Activated T-helper 1 cell treated with anti-CD3 and anti-CD28 coated beads, Interleukin-12 subunit alpha, Interleukin-12 subunit beta, Interleukin-2, Interleukin-4 antibody, amounts not matched to agents 30 ng/mL and 10 ng/mL and 1 ng/mL, durations not matched to agents 14 hours and 24 hours and 36 hours (primary cell): ENCODE data around the gene FER. TPM values are rescaled to one million over a fixed set of nuclear protein-coding genes. Genes with fewer than 3 reads are reported as not detected.

ENCODE experiments used
- DNase-seq: peaks from one replicate; pipeline ENCODE4 v3.0.0; 2021; ENCODE audit warnings: low spot score
- H3K27ac Mint-ChIP-seq: one replicate; pipeline ENCODE4 v1.8.0; 2021; ENCODE audit warnings: mild to moderate bottlenecking, mixed read lengths
- H3K27me3 Mint-ChIP-seq: one replicate; pipeline ENCODE4 v1.8.0; 2022; ENCODE audit warnings: mild to moderate bottlenecking, moderate library complexity, mixed read lengths; ENCODE audit not compliant: insufficient read depth
- H3K36me3 Mint-ChIP-seq: one replicate; pipeline ENCODE4 v1.8.0; 2021; ENCODE audit warnings: low read depth, mixed read lengths
- H3K4me1 Mint-ChIP-seq: one replicate; pipeline ENCODE4 v1.8.0; 2021; ENCODE audit warnings: low read depth, mixed read lengths
- H3K4me3 Mint-ChIP-seq: one replicate; pipeline ENCODE4 v1.8.0; 2021; ENCODE audit warnings: mild to moderate bottlenecking, moderate library complexity, mixed read lengths
- H3K9me3 Mint-ChIP-seq: one replicate; pipeline ENCODE4 v1.8.0; 2021; ENCODE audit warnings: mixed read lengths
- intact Hi-C: fragments of 100-400 bp; cut with micrococcal nuclease; formaldehyde crosslinking; loops from one replicate; pipeline ENCODE4 v1.15.1; 2024
- total RNA-seq: library from RNA; stranded (reverse); gene quantifications from 2 replicates; pipeline ENCODE4 v1.2.3, GENCODE V29; 2022

The FER gene
- total RNA-seq, 1 donor from 2014 or later, result 2.6 TPM

- peaks cover 1% of the 10 kb centered on the region for H3K27me3 Mint-ChIP-seq
- intact Hi-C loops, result no loop called here
- H3K4me1 Mint-ChIP-seq, result no peaks in the 10 kb centered on the region
- H3K9me3 Mint-ChIP-seq, result no peaks in the 10 kb centered on the region
- no peaks in the 10 kb centered on the region for H3K36me3 Mint-ChIP-seq
- no peak overlapping the region for H3K4me3 Mint-ChIP-seq
- DNase-seq, result no peak
- H3K27ac Mint-ChIP-seq, result no peak overlapping the region
These were observed 364.0 kb downstream of the FER start for GRCh38 chr5:109111680-109112079.

GRCh38 chr5:109113608-109114007, 365.9 kb downstream of the FER start:
- Mint-ChIP-seq H3K9me3 (no peaks in the 10 kb centered on the region), H3K27me3 (peaks cover 1% of the 10 kb centered on the region), H3K4me1 (no peaks in the 10 kb centered on the region), H3K4me3 (no peak overlapping the region), H3K27ac (no peak overlapping the region), H3K36me3 (no peaks in the 10 kb centered on the region)
- no peak for DNase-seq
- intact Hi-C loops, result no loop called here

GRCh38 chr5:109121225-109121624, 373.5 kb downstream of the FER start:
- Mint-ChIP-seq H3K4me3 (no peak overlapping the region), H3K9me3 (no peaks in the 10 kb centered on the region)
- intact Hi-C loops, result no loop called here

GRCh38 chr5:109125755-109126429, 378.2 kb downstream of the FER start:
- Mint-ChIP-seq H3K27ac (no peak overlapping the region), H3K4me1 (no peaks in the 10 kb centered on the region), H3K4me3 (no peak overlapping the region), H3K36me3 (no peaks in the 10 kb centered on the region), H3K27me3 (no peaks in the 10 kb centered on the region), H3K9me3 (no peaks in the 10 kb centered on the region)
- no peak for DNase-seq
- intact Hi-C loops, result no loop called here

More at GRCh38 chr5:109121225-109121624, 373.5 kb downstream of the FER start:
- H3K36me3 Mint-ChIP-seq, result no peaks in the 10 kb centered on the region
- no peaks in the 10 kb centered on the region for H3K4me1 Mint-ChIP-seq
- DNase-seq, result no peak
- H3K27ac Mint-ChIP-seq, result no peak overlapping the region
- H3K27me3 Mint-ChIP-seq, result no peaks in the 10 kb centered on the region

GRCh38 chr5:109126481-109126880, 378.8 kb downstream of the FER start:
- Mint-ChIP-seq H3K4me3 (no peak overlapping the region), H3K4me1 (no peaks in the 10 kb centered on the region), H3K9me3 (no peaks in the 10 kb centered on the region), H3K27ac (no peak overlapping the region), H3K27me3 (no peaks in the 10 kb centered on the region), H3K36me3 (no peaks in the 10 kb centered on the region)
- no peak for DNase-seq
- intact Hi-C loops, result no loop called here

GRCh38 chr5:109136906-109137305, 389.2 kb downstream of the FER start:
- Mint-ChIP-seq H3K36me3 (no peaks in the 10 kb centered on the region), H3K27ac (no peak overlapping the region)

GRCh38 chr5:109141222-109142200, 393.8 kb downstream of the FER start:
- Mint-ChIP-seq H3K27ac (no peak overlapping the region), H3K27me3 (no peaks in the 10 kb centered on the region)

More at GRCh38 chr5:109136906-109137305, 389.2 kb downstream of the FER start:
- Mint-ChIP-seq H3K27me3 (no peaks in the 10 kb centered on the region), H3K4me3 (no peak overlapping the region), H3K9me3 (no peaks in the 10 kb centered on the region), H3K4me1 (no peaks in the 10 kb centered on the region)
- intact Hi-C loops, result no loop called here
- no peak for DNase-seq

GRCh38 chr5:109143031-109143430, 395.3 kb downstream of the FER start:
- no peak overlapping the region for H3K27ac Mint-ChIP-seq
- DNase-seq, result no peak
- H3K4me1 Mint-ChIP-seq, result no peaks in the 10 kb centered on the region
- no peaks in the 10 kb centered on the region for H3K27me3 Mint-ChIP-seq
- H3K4me3 Mint-ChIP-seq, result no peak overlapping the region
- no peaks in the 10 kb centered on the region for H3K36me3 Mint-ChIP-seq
- intact Hi-C loops, result no loop called here
- H3K9me3 Mint-ChIP-seq, result no peaks in the 10 kb centered on the region

More at GRCh38 chr5:109141222-109142200, 393.8 kb downstream of the FER start:
- no peak for DNase-seq
- Mint-ChIP-seq H3K4me1 (no peaks in the 10 kb centered on the region), H3K36me3 (no peaks in the 10 kb centered on the region), H3K9me3 (no peaks in the 10 kb centered on the region), H3K4me3 (no peak overlapping the region)
- intact Hi-C loops, result no loop called here

- no peaks in the 10 kb centered on the region for H3K27me3 Mint-ChIP-seq
- no peaks in the 10 kb centered on the region for H3K4me1 Mint-ChIP-seq
- no peak for DNase-seq
- H3K27ac Mint-ChIP-seq, result no peak overlapping the region
- H3K4me3 Mint-ChIP-seq, result no peak overlapping the region
- no peaks in the 10 kb centered on the region for H3K36me3 Mint-ChIP-seq
- no peaks in the 10 kb centered on the region for H3K9me3 Mint-ChIP-seq
- intact Hi-C loops, result no loop called here
These were observed 397.4 kb downstream of the FER start for GRCh38 chr5:109145139-109145538.

- Mint-ChIP-seq H3K36me3 (no peaks in the 10 kb centered on the region), H3K27ac (no peak overlapping the region), H3K4me3 (no peak overlapping the region), H3K9me3 (no peaks in the 10 kb centered on the region), H3K27me3 (no peaks in the 10 kb centered on the region), H3K4me1 (no peaks in the 10 kb centered on the region)
- no peak for DNase-seq
- intact Hi-C loops, result no loop called here
These were observed 398.9 kb downstream of the FER start for GRCh38 chr5:109146591-109146990.

GRCh38 chr5:109152565-109152964, 404.9 kb downstream of the FER start:
- Mint-ChIP-seq H3K27ac (no peak overlapping the region), H3K36me3 (no peaks in the 10 kb centered on the region), H3K4me1 (no peaks in the 10 kb centered on the region), H3K27me3 (no peaks in the 10 kb centered on the region), H3K4me3 (no peak overlapping the region), H3K9me3 (no peaks in the 10 kb centered on the region)
- intact Hi-C loops, result no loop called here
- no peak for DNase-seq

- DNase-seq, result no peak
- H3K36me3 Mint-ChIP-seq, result no peaks in the 10 kb centered on the region
- no peaks in the 10 kb centered on the region for H3K9me3 Mint-ChIP-seq
- H3K27me3 Mint-ChIP-seq, result no peaks in the 10 kb centered on the region
- intact Hi-C loops, result no loop called here
- H3K4me1 Mint-ChIP-seq, result no peaks in the 10 kb centered on the region
- no peak overlapping the region for H3K27ac Mint-ChIP-seq
- no peak overlapping the region for H3K4me3 Mint-ChIP-seq
These were observed 407.9 kb downstream of the FER start for GRCh38 chr5:109155625-109156024.

- H3K4me1 Mint-ChIP-seq, result no peaks in the 10 kb centered on the region
- H3K4me3 Mint-ChIP-seq, result no peak overlapping the region
- no peaks in the 10 kb centered on the region for H3K27me3 Mint-ChIP-seq
- no peak overlapping the region for H3K27ac Mint-ChIP-seq
- no peaks in the 10 kb centered on the region for H3K9me3 Mint-ChIP-seq
- intact Hi-C loops, result no loop called here
- no peaks in the 10 kb centered on the region for H3K36me3 Mint-ChIP-seq
- no peak for DNase-seq
These were observed 409.2 kb downstream of the FER start for GRCh38 chr5:109156885-109157284.
